A549 (cell line): ENCODE measurements around the gene MEAF6. TPM values are rescaled to one million over a fixed set of nuclear protein-coding genes. Genes with fewer than 3 reads are reported as not detected.
"Not testable (repeated sequence)": the region's sequence is repeated elsewhere in the genome, so short reads cannot be mapped to it uniquely, and the experiment has no call there.

ENCODE experiments used
- ATAC-seq, 2 experiments: fragments of 200-7000 bp in 1 of 2; fragments of >200 bp in 1 of 2; cut with Nextera tagmentation in 1 of 2; cut with Tn5 transposase in 1 of 2; 3 replicates each; pipeline versions ENCODE4 v1.8.0 to v1.9.1; 2018 to 2020; ENCODE audit warnings: mild to moderate bottlenecking in 1 of 2, moderate library complexity in 1 of 2
- CTCF ChIA-PET: fragments of 300-600 bp; sonication (Branson Sonifier 250); formaldehyde crosslinking; extraction: SDS; loops from one replicate; lab custom pipeline; 2021; ENCODE audit warnings: antibody characterized with exemption, inconsistent platforms; lab: Yijun Ruan, JAX
- POLR2A ChIA-PET: fragments of 350-600 bp; formaldehyde crosslinking; extraction: SDS; loops from one replicate; lab custom pipeline; 2021; ENCODE audit warnings: antibody characterized with exemption, inconsistent platforms; lab: Yijun Ruan, JAX
- DNase-seq, 2 experiments: peaks; one replicate each; pipeline versions ENCODE4 v3.0.0 to v3.0.0-alpha.2; 2011 to 2016; ENCODE audit warnings: low read depth in 1 of 2, low spot score in 1 of 2
- FAIRE-seq: peaks from 2 replicates; lab custom pipeline; 2011; peaks lifted over from hg19 to GRCh38; lab: Jason Lieb, UNC
- H3K27ac ChIP-seq, 2 experiments: fragments of >200 bp; sonication (Bioruptor Twin); formaldehyde crosslinking; 3 replicates each; pipeline ENCODE4 v1.5.1; 2016 to 2017
- H3K4me1 ChIP-seq: fragments of >200 bp; sonication (Bioruptor Twin); formaldehyde crosslinking; 3 replicates; pipeline ENCODE4 v1.6.1; 2016
- H3K4me2 ChIP-seq: fragments of >200 bp; sonication (Bioruptor Twin); formaldehyde crosslinking; 3 replicates; pipeline ENCODE4 v1.6.1; 2016
- H3K4me3 ChIP-seq: fragments of >200 bp; sonication (Bioruptor Twin); formaldehyde crosslinking; 3 replicates; pipeline ENCODE4 v1.5.1; 2016
- H3K9me3 ChIP-seq: fragments of >200 bp; sonication (Bioruptor Twin); formaldehyde crosslinking; 3 replicates; pipeline ENCODE4 v1.6.1; 2016
- ATOH8 ChIP-seq: fragments of 250-450 bp; sonication (Bioruptor Pico); IDR thresholded peaks from 2 replicates; pipeline ENCODE4 v1.5.0; 2020; ENCODE audit warnings: low read depth, mild to moderate bottlenecking, moderate library complexity
- CBX2 ChIP-seq: fragments of 200-600 bp; sonication (generic); IDR thresholded peaks from 2 replicates; pipeline ENCODE4 v1.6.1; 2016; ENCODE audit warnings: low read depth, mild to moderate bottlenecking, borderline replicate concordance
- CBX8 ChIP-seq: fragments of 200-600 bp; sonication (generic); IDR thresholded peaks from 2 replicates; pipeline ENCODE4 v1.6.1; 2016
- CHD4 ChIP-seq: fragments of 200-600 bp; sonication (generic); IDR thresholded peaks from 2 replicates; pipeline ENCODE4 v1.6.1; 2016; ENCODE audit warnings: antibody characterized with exemption, mild to moderate bottlenecking, borderline replicate concordance
- CTCF ChIP-seq: fragments of >200 bp; sonication (Bioruptor Twin); formaldehyde crosslinking; IDR thresholded peaks from 3 replicates; pipeline ENCODE4 v1.5.1; 2016
- ESRRA ChIP-seq: fragments of 150-350 bp; IDR thresholded peaks from 2 replicates; pipeline ENCODE4 v1.6.1; 2014; ENCODE audit warnings: mild to moderate bottlenecking, low read length, borderline replicate concordance
- GATA3 ChIP-seq: IDR thresholded peaks from 2 replicates; pipeline ENCODE4 v1.6.1; 2012; ENCODE audit warnings: borderline replicate concordance
- HEYL ChIP-seq: fragments of 250-450 bp; sonication (Bioruptor Pico); IDR thresholded peaks from 2 replicates; pipeline ENCODE4 v1.8.0; 2021; ENCODE audit warnings: mild to moderate bottlenecking, moderate library complexity
- HOXB5 ChIP-seq: fragments of 250-450 bp; sonication (Bioruptor Pico); IDR thresholded peaks from 2 replicates; pipeline ENCODE4 v1.5.0; 2020; ENCODE audit warnings: mild to moderate bottlenecking, moderate library complexity
- JUNB ChIP-seq: fragments of >200 bp; sonication (Bioruptor Twin); formaldehyde crosslinking; IDR thresholded peaks from 2 replicates; pipeline ENCODE4 v1.6.1; 2016
- MAZ ChIP-seq: fragments of 150-350 bp; IDR thresholded peaks from 2 replicates; pipeline ENCODE4 v1.6.1; 2014; ENCODE audit warnings: antibody characterized with exemption, low read depth, low read length, borderline replicate concordance
- NPAS2 ChIP-seq: fragments of 250-450 bp; sonication (Bioruptor Pico); IDR thresholded peaks from 2 replicates; pipeline ENCODE4 v1.8.0; 2022; ENCODE audit warnings: mild to moderate bottlenecking, moderate library complexity, borderline replicate concordance
- POLR2A ChIP-seq: IDR thresholded peaks from 2 replicates; pipeline ENCODE4 v1.6.1; 2012; ENCODE audit warnings: mild to moderate bottlenecking, low read length
- RCOR1 ChIP-seq: fragments of 150-350 bp; IDR thresholded peaks from 2 replicates; pipeline ENCODE4 v1.6.1; 2014; ENCODE audit warnings: antibody characterized with exemption, low read length, low read depth
- REST ChIP-seq: fragments of 200-600 bp; sonication (generic); IDR thresholded peaks from 2 replicates; pipeline ENCODE4 v1.6.1; 2016; ENCODE audit warnings: antibody characterized with exemption, mild to moderate bottlenecking, moderate library complexity
- RFX5 ChIP-seq: fragments of 450-650 bp; IDR thresholded peaks from 2 replicates; pipeline ENCODE4 v1.7.1; 2014; ENCODE audit warnings: antibody characterized with exemption, mild to moderate bottlenecking, moderate library complexity
- USF2 ChIP-seq: fragments of 450-650 bp; IDR thresholded peaks from 2 replicates; pipeline ENCODE4 v1.6.1; 2014; ENCODE audit warnings: antibody characterized with exemption
- WGBS: methylation state at CpG from one replicate; pipeline ENCODE4 v1.1.6; 2017; ENCODE audit errors: missing lambda C conversion rate; 5-methylcytosine and 5-hydroxymethylcytosine counted together
- polyA plus RNA-seq, 4 experiments: library from polyadenylated mRNA; depleted of rRNA in 3 of 4; stranded (reverse); fragments of >200 nt; fragmentation: RNase III in 1 of 4; extraction: RNeasy Plus Mini Kit Qiagen cat#74134 plus additional on column Dnase treatment in 1 of 4; gene quantifications; 2 replicates in 3 of 4; 3 replicates in 1 of 4; pipeline ENCODE4 v1.2.3, GENCODE V29; 2011 to 2017

MEAF6 gene
- polyA plus RNA-seq, 2 of the 4 experiments (the other 2 are of a cell fraction): 39.4 to 45.4 TPM

- TF ChIP-seq CHD4: no peak
Observed at GRCh38 chr1:37560401-37561132, 46.0 kb upstream of the MEAF6 start (continued).

GRCh38 chr1:37559957-37560379 lies 45.4 kb upstream of the MEAF6 start:
- DNase-seq, ATAC-seq, POLR2A ChIA-PET, FAIRE-seq, CTCF ChIA-PET, H3K4me2 ChIP-seq, H3K27ac ChIP-seq, H3K9me3 ChIP-seq, H3K4me3 ChIP-seq, H3K4me1 ChIP-seq: not testable (repeated sequence)
- 67% methylated on average over 12 of the region's 12 CpGs for WGBS

GRCh38 chr1:37559080-37559479 lies 44.5 kb upstream of the MEAF6 start:
- DNase-seq (no peak), ATAC-seq (peak in 1 of 2 experiments; percentile 47; a peak in 4 of 6 replicates), FAIRE-seq (no peak)
- ChIA-PET POLR2A (no interaction called here), CTCF (no interaction called here)
- TF ChIP-seq MAZ: no peak
- TF ChIP-seq USF2: no peak
- no peak for TF ChIP-seq CTCF
- TF ChIP-seq CBX2: no peak
- TF ChIP-seq NPAS2 (CRISPR knock-in tag): no peak
- no peak for TF ChIP-seq JUNB
- Histone ChIP-seq H3K9me3 (0 out of 3 replicates have a peak, but pooled peaks cover 7% of the 10 kb centered on the region), H3K4me3 (no peak overlapping the region), H3K4me1 (no peaks in the 10 kb centered on the region), H3K27ac (no peak overlapping the region), H3K4me2 (no peak overlapping the region)
- 67% methylated on average over 3 of the region's 7 CpGs for WGBS

GRCh38 chr1:37558411-37558810 lies 43.8 kb upstream of the MEAF6 start:
- DNase-seq (no peak), FAIRE-seq (no peak), ATAC-seq (no peak)
- Histone ChIP-seq H3K4me1 (no peaks in the 10 kb centered on the region), H3K4me2 (no peak overlapping the region), H3K27ac (no peak overlapping the region), H3K9me3 (0 out of 3 replicates have a peak, but pooled peaks cover 7% of the 10 kb centered on the region), H3K4me3 (no peak overlapping the region)
- TF ChIP-seq ATOH8 (CRISPR knock-in tag): no peak
- TF ChIP-seq CBX2: no peak
- no peak for TF ChIP-seq RFX5
- TF ChIP-seq GATA3: no peak
- TF ChIP-seq POLR2A: no peak
- TF ChIP-seq ESRRA: no peak
- no peak for TF ChIP-seq REST
- no peak for TF ChIP-seq CHD4
- TF ChIP-seq CBX8: no peak
- no peak for TF ChIP-seq HOXB5
- TF ChIP-seq RCOR1: no peak
- TF ChIP-seq HEYL (CRISPR knock-in tag): no peak
- POLR2A ChIA-PET: no interaction called here
- CTCF ChIA-PET: no interaction called here
- 89% methylated on average over 1 of the region's 1 CpG for WGBS
